HUES64 (cell line): ENCODE measurements around the gene IP6K3.
A peak's percentile ranks its signal among the peaks of the same experiment; 100 is the strongest.

ENCODE experiments used
- H3K27ac ChIP-seq: 2 replicates; pipeline ENCODE4 v1.7.0; 2013; ENCODE audit warnings: low read depth, low read length, inconsistent platforms
- H3K27me3 ChIP-seq: 2 replicates; pipeline ENCODE4 v1.6.1; 2013; ENCODE audit warnings: mild to moderate bottlenecking, low read length; ENCODE audit not compliant: insufficient read depth
- H3K36me3 ChIP-seq: 2 replicates; pipeline ENCODE4 v1.6.1; 2013; ENCODE audit warnings: mild to moderate bottlenecking, low read length; ENCODE audit not compliant: insufficient read depth
- H3K4me1 ChIP-seq: 2 replicates; pipeline ENCODE4 v1.6.1; 2013; ENCODE audit warnings: mild to moderate bottlenecking, low read length, moderate library complexity; ENCODE audit not compliant: insufficient read depth
- H3K4me3 ChIP-seq: 2 replicates; pipeline ENCODE4 v1.5.1; 2013; ENCODE audit warnings: mild to moderate bottlenecking, low read length, moderate library complexity
- H3K9ac ChIP-seq: 2 replicates; pipeline ENCODE4 v1.6.1; 2013; ENCODE audit warnings: mild to moderate bottlenecking, low read depth, low read length
- H3K9me3 ChIP-seq: 2 replicates; pipeline ENCODE4 v1.6.1; 2013; ENCODE audit warnings: low read depth, low read length; ENCODE audit not compliant: insufficient read depth
- WGBS: fragments of 150-250, 120-280 bp; methylation state at CpG from one replicate; pipeline ENCODE4 v1.1.7; 2013; ENCODE audit warnings: missing lambda C conversion rate; 5-methylcytosine and 5-hydroxymethylcytosine counted together

IP6K3 gene

GRCh38 chr6:33786736-33787135, 40.0 kb upstream of the IP6K3 start:
- Histone ChIP-seq H3K9ac (no peak overlapping the region), H3K9me3 (no peaks in the 10 kb centered on the region), H3K27ac (no peak overlapping the region; the same call in 1 of the 2 replicates), H3K27me3 (no peaks in the 10 kb centered on the region), H3K4me1 (peaks cover 62% of the 10 kb centered on the region), H3K4me3 (0 out of 2 replicates have a peak overlapping the region, but pooled peaks have one; percentile 83), H3K36me3 (peaks cover 41% of the 10 kb centered on the region)
- WGBS, result 89% methylated on average over 3 of the region's 3 CpGs

- peaks cover 43% of the 10 kb centered on the region for H3K36me3 ChIP-seq
- no peaks in the 10 kb centered on the region for H3K9me3 ChIP-seq
- H3K4me1 ChIP-seq, result peaks cover 62% of the 10 kb centered on the region
- 51% methylated on average over 3 of the region's 3 CpGs for WGBS
- peak overlapping the region; percentile 27; the same call in 1 of the 2 replicates for H3K27ac ChIP-seq
- no peak overlapping the region; the same call in 1 of the 2 replicates for H3K9ac ChIP-seq
- no peak overlapping the region for H3K4me3 ChIP-seq
- no peaks in the 10 kb centered on the region for H3K27me3 ChIP-seq
These were observed 39.1 kb upstream of the IP6K3 start for GRCh38 chr6:33785778-33786177.

GRCh38 chr6:33784787-33785186, 38.1 kb upstream of the IP6K3 start:
- WGBS, result 82% methylated on average over 13 of the region's 13 CpGs
- H3K36me3 ChIP-seq, result peaks cover 53% of the 10 kb centered on the region

GRCh38 chr6:33783781-33784520, 37.2 kb upstream of the IP6K3 start:
- H3K4me3 ChIP-seq, result no peak overlapping the region
- no peaks in the 10 kb centered on the region for H3K9me3 ChIP-seq
- no peak overlapping the region for H3K9ac ChIP-seq
- H3K36me3 ChIP-seq, result peaks cover 61% of the 10 kb centered on the region
- H3K4me1 ChIP-seq, result peaks cover 65% of the 10 kb centered on the region
- H3K27me3 ChIP-seq, result no peaks in the 10 kb centered on the region
- 95% methylated on average over 8 of the region's 10 CpGs for WGBS
- no peak overlapping the region for H3K27ac ChIP-seq

More at GRCh38 chr6:33784787-33785186, 38.1 kb upstream of the IP6K3 start:
- Histone ChIP-seq H3K4me1 (peaks cover 64% of the 10 kb centered on the region), H3K9me3 (no peaks in the 10 kb centered on the region), H3K9ac (no peak overlapping the region), H3K27me3 (no peaks in the 10 kb centered on the region), H3K4me3 (no peak overlapping the region), H3K27ac (no peak overlapping the region)

- 95% methylated on average over 5 of the region's 5 CpGs for WGBS
- peaks cover 74% of the 10 kb centered on the region for H3K36me3 ChIP-seq
- no peaks in the 10 kb centered on the region for H3K9me3 ChIP-seq
- H3K4me3 ChIP-seq, result no peak overlapping the region
- peak overlapping the region; percentile 96 for H3K27ac ChIP-seq
- peaks cover 73% of the 10 kb centered on the region for H3K4me1 ChIP-seq
- peak overlapping the region; percentile 56; the same call in 1 of the 2 replicates for H3K9ac ChIP-seq
- H3K27me3 ChIP-seq, result no peaks in the 10 kb centered on the region
These were observed 35.9 kb upstream of the IP6K3 start for GRCh38 chr6:33782561-33782960.

- 57% methylated on average over 16 of the region's 16 CpGs for WGBS
- Histone ChIP-seq H3K9ac (peak overlapping the region; percentile 56), H3K4me3 (no peak overlapping the region; the same call in 1 of the 2 replicates), H3K4me1 (peaks cover 60% of the 10 kb centered on the region), H3K27ac (peak overlapping the region; percentile 96), H3K9me3 (no peaks in the 10 kb centered on the region), H3K36me3 (peaks cover 84% of the 10 kb centered on the region), H3K27me3 (no peaks in the 10 kb centered on the region)
These were observed 34.6 kb upstream of the IP6K3 start for GRCh38 chr6:33781131-33781975.

GRCh38 chr6:33779895-33780294, 33.2 kb upstream of the IP6K3 start:
- Histone ChIP-seq H3K36me3 (peaks cover 89% of the 10 kb centered on the region), H3K4me3 (no peak overlapping the region), H3K27me3 (no peaks in the 10 kb centered on the region), H3K27ac (peak overlapping the region; percentile 96), H3K4me1 (peaks cover 47% of the 10 kb centered on the region), H3K9ac (no peak overlapping the region), H3K9me3 (no peaks in the 10 kb centered on the region)
- WGBS, result 93% methylated on average over 14 of the region's 14 CpGs

- peaks cover 88% of the 10 kb centered on the region for H3K36me3 ChIP-seq
- WGBS, result 63% methylated on average over 6 of the region's 7 CpGs
- peaks cover 47% of the 10 kb centered on the region for H3K4me1 ChIP-seq
These were observed 32.6 kb upstream of the IP6K3 start for GRCh38 chr6:33779290-33779689.

GRCh38 chr6:33778444-33779121, 31.9 kb upstream of the IP6K3 start:
- no peak overlapping the region for H3K4me3 ChIP-seq
- no peaks in the 10 kb centered on the region for H3K9me3 ChIP-seq
- H3K36me3 ChIP-seq, result peaks cover 86% of the 10 kb centered on the region
- peaks cover 47% of the 10 kb centered on the region for H3K4me1 ChIP-seq
- peak overlapping the region; percentile 57; the same call in 1 of the 2 replicates for H3K27ac ChIP-seq
- H3K9ac ChIP-seq, result no peak overlapping the region
- no peaks in the 10 kb centered on the region for H3K27me3 ChIP-seq
- WGBS, result 65% methylated on average over 12 of the region's 12 CpGs

More at GRCh38 chr6:33779290-33779689, 32.6 kb upstream of the IP6K3 start:
- no peak overlapping the region for H3K9ac ChIP-seq
- H3K27me3 ChIP-seq, result no peaks in the 10 kb centered on the region
- H3K4me3 ChIP-seq, result no peak overlapping the region
- H3K27ac ChIP-seq, result peak overlapping the region; percentile 96; the same call in 1 of the 2 replicates
- H3K9me3 ChIP-seq, result no peaks in the 10 kb centered on the region

GRCh38 chr6:33777398-33778388, 31.0 kb upstream of the IP6K3 start:
- 92% methylated on average over 25 of the region's 25 CpGs for WGBS
- Histone ChIP-seq H3K27me3 (no peaks in the 10 kb centered on the region), H3K9ac (no peak overlapping the region), H3K27ac (peak overlapping the region; percentile 57; the same call in 1 of the 2 replicates), H3K4me1 (peaks cover 46% of the 10 kb centered on the region), H3K36me3 (peaks cover 86% of the 10 kb centered on the region), H3K4me3 (no peak overlapping the region), H3K9me3 (no peaks in the 10 kb centered on the region)
